DMS 273 (cell line): Measurements from ENCODE around the gene MRM2.

Source experiments
- DNase-seq: peaks from one replicate; lab custom pipeline; 2025; ENCODE audit not compliant: unreplicated experiment; lab: John Stamatoyannopoulos, UW

Gene MRM2

GRCh38 chr7:2192831-2193534, 49.0 kb downstream of the MRM2 start:
- no peak for DNase-seq

DNA sequence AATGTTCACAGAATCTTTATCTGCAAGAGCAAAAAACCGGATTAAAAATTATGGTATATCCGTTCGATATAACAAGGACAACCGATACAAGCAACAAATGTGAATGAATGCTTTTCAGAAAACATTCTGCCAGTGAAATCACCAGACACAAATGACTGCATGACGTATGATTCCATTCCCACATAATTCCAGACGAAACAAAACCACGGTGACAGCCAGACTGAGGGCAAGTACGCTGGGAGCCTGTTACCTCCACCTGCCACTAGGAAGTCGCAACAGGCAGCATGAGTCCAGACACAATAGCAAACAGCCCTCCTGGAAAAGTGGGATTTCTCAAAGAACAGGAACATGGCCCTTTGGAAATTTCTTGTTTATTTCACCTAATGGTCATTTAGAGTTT, 51.0 kb downstream of the MRM2 start:
- no peak for DNase-seq

GRCh38 chr7:2190531-2190930, 51.5 kb downstream of the MRM2 start:
- no peak for DNase-seq

- DNase-seq: no peak
These were observed 55.8 kb downstream of the MRM2 start for GRCh38 chr7:2186166-2186565.

GRCh38 chr7:2185715-2186114, 56.3 kb downstream of the MRM2 start:
- DNase-seq: no peak
